NCI-H2227 (cell line): ENCODE measurements around the gene PTPRM.

Experiments used
- DNase-seq: peaks from one replicate; lab custom pipeline; 2025; ENCODE audit not compliant: unreplicated experiment; lab: John Stamatoyannopoulos, UW

The PTPRM gene

DNA sequence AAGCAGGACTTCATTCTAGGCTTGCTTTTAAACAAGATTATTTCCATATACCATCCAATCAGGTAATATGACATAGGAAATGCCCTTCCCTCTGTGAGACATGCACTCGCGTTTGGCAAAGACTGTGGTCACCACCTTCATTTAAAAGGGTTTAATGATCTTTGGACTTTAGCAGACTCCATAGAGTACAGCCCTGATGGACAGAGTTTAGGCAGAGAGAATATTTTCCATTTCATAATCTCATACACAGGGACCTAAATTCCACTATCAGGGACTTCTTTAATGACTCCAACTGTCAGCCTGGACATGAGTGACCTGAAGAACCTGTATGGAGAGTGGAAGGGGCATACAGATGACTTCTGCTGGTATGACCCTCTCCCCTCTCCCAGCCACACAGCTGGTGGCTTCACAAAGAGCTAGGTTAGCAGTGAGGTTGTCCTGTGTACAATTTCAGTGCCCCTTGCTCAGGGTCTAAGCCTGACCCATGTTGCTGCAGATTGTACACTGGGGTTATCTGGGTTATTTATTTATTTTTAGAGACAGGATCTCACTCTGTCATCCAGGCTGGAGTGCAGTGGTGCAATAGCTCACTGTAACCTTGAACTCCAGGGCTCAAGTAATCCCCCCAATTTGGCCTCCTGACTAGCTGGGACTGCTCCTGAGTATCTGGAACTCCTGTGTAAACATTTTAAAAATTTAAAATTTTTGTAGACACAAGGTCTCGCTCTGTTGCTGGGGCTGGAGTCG lies 59.2 kb downstream of the PTPRM start:
- no peak for DNase-seq

DNA sequence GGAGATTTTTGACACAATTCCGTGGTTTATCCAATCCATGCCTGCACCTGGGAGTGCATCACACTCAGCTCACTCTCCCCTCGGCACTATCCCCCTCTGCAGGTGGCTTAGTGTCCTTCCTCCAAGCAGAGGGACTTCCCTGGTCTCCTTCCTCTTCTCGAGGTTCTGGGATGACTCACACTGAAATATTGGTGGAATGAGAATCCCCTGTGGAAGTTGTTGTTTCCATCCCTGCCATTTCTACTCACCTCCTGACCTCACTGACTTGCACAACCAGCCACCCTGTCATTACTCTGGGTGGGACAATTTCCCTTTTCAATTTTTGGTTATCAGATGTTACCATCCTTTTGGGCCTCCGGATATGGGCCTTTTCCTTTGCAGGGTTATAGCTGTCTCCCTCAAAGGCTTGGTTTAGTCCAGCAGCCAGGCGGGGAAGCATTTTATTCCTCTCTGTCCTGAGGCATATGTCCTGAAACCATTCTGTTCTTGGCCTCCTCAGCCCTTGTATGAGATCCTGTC lies 59.9 kb downstream of the PTPRM start:
- no peak for DNase-seq

DNA sequence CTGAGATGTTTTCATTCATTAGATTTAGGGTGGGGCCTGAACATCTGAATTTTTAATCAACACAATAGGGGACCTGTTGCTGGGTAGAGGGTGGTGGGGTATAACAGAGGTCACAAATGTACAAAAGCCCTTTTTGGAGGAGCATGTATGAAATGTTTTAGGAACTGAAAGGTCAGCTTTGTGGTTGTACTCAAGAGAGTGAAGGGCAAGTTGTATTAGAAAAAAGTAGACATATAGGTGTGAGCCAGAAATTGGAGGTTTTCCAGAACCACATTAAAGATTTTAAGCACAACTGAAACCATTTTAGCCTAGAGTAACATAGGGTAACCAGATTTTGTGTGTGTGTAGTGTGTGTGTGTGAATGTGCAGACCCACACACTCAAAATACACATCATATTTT lies 62.3 kb downstream of the PTPRM start:
- no peak for DNase-seq

DNA sequence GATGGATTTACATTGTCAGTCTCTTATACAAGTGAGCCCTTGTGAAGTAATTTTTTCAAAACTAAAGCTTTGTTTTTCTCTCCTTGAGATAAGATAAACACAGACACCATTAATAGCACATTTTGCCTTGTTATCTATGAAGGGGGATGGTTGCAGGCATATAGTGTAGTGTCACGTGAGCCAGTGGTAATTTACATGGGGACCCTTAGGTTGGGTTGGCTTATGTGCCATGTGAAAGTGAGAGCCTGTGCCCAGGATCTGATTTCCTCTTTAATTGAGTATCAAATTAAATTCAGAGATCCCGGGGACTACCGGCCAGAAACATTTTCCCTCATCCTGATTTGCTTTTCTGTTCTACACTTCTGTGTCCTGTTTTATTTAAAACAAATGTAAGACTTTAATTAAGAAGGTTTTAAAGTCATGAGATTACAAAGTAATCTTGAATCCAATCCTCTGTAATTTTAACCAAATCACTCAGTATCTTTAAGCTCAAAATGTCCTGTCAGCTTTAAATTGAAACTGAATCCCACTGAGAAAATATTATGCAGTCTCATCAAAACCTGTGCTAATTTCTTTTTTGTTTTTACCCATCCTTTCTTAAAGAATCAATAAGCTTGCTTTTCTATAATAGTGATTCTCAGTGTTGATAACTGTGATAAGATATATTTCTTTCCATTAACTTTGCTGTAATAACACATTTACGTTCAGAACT lies 63.8 kb downstream of the PTPRM start:
- DNase-seq = no peak

DNA sequence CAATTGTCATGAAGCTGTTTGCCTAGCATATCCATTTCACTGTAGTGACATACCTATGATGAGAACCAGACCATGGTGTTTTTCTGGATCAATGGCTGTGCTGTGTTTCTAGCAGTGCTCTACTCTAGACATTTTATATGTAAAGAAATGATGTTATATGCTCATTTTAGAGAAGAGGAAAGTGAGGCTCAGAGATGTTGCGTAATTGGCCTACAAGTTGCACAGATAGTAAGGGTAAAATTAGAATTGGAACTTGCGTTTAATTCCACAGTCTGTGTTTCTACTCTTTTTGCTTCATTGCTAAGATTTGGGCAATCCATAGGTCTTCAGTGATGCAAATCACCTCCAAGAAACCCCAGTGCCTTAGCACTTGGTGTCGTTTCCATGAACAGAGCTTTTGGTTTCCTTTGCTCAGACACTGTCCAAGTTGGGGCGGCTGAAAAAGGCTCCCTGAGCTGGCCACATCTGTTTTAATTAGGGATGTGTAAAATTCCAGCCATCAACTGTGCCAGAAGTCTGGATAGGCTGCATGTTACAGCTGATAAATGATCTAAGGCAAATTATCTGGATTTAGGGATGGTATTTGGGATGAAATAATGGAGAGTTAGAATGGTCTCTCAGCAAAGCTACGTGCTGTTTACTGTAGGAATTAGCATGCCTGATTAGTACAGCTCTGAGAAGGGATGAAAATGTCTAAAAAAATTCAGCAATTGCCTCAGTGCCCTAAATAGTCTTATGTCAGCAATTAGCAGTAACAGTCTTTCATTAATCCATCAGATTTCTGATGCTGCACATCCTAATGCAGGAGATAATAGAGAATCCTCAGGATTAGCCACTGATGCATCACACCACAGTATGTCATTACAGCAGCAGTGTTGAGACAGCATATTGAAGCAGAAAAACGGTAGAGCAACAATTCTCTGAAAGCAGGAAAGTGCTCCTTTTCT lies 65.3 kb downstream of the PTPRM start:
- no peak for DNase-seq

DNA sequence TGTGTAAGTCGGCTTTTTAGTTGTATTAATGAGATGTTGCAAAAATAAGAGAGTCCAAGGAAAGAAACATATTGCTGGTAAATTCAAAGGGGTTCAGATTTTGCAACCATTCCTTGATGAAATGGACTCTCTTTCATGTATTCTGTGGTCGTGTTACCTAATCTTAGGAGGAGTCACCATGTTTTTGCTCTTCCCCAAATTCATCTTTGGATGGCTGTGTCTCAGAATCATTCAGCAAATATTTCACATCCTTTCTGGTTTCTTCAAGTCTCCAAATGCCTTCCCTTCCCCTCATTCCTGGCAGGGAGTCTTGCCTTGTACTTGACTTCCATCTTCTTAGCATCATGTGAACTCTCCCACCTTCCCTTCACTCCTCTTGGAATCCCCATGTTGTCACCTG lies 66.1 kb downstream of the PTPRM start:
- DNase-seq = no peak

DNA sequence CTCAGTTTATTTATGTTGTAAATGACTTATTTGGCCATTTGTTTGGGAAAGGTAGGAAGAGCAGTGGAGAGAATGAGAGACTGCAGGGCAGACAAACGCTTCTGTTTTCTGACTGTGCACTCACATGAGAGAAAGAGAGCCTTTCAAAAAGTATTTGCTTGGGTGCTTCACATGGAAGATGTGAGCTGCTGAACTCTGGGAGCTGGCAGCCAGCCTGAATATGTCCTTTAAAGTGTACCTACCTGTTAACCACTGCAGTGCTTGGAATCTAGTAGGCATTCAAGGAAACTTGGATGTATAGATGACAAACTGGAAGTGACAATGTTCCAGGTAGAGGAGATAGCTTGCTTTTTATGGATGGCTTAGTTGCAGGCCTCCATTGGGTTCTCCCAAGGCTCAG lies 68.8 kb downstream of the PTPRM start:
- no peak for DNase-seq

DNA sequence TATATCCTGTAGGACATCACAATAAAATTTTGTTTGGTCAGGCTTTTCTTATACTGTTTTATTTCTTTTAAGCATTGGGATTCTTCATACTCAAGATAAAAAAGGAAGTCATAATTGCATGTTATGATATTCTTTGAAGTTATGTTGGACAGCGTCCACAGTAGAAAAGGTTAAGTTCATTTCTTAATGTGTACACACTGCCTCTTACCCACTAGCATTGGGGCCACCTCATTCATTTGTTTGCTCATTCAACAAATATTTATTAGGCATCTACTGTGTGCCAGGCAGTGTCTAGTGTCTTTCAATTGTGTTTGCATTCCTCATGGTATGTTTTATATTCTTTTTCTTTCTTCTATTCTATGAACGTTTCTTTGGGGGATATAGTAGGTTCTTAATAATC lies 70.2 kb downstream of the PTPRM start:
- DNase-seq = no peak

DNA sequence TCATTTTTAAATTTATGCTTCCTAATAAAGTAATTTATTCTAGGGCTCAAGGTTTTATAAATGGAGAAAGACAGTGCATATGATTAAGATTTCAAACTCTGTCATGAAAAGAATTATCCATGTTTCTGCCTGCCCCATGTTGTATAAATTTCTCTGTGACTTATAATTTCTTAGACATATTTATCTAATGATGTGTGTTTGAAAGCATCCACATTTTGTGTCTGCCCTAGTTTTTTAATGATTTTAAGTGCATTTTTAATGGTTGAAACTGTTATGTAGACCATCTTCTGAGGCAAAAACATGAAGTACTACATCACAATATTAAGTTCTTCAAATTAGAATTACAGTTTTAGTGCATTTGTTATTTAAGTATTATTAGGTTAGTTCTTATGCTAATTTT lies 71.2 kb downstream of the PTPRM start:
- DNase-seq = no peak

DNA sequence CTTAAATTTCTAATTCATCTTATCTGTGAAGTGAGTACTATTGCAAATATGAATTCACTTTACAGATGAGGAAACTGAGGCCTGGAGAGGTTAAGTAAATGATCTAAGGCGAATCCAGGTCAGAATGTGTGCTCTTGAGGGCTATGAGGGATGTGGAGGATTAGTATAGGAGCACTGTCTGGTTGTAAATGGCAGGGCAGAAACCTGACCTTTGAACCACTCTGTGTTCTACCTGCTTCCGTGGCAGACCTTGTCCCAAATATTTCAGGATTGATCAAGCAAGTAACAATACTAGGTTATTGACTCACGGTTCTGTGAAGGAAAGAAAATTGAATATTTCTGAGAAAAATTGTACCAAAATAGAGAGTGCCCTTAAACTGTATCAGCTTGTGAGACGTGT lies 74.7 kb downstream of the PTPRM start:
- no peak for DNase-seq

DNA sequence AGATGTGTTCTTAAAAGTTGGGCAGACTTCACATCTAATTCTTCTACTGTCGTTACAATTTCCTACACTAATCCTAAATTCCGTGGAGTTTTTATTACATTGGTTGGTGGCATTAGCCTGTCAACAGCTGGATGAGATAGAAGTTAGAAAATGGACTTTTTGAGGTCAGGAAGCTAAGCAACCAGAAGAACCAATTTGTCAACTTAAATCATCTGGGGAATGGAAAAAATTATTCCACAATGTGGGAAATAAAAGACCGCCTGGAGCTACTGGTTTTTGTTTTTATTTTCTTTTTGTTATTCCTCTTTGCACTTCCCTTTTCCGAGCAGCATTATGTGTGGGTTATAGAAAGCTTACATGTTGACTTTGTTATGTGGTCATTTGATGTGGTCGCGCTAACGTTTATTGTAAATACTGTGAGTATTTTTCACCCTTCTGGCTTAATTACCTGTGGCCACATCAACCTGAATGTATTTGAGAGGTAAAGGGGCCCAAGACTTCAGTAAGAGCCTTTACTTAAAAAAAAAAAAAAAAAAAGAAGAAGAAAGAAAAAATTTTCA lies 75.3 kb downstream of the PTPRM start:
- DNase-seq = no peak

DNA sequence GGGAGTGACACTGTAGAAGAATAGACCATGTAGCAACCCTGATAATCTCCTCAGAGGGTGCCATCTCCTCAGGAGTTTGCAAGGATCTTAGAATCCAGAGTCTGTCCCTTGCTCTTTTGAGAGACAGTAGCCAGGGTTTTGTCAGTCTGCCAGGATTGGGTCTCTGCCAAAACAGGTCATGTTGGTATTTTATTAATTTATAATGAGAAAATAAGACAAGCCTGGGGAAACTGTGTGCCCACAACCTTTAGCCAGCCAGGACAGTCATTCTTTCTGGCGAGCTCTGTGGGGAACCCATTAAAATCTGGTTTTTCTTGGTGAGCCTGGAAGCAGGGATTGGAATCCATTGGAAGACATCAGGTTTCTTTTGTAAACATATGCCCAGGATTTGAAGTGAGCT lies 78.6 kb downstream of the PTPRM start:
- DNase-seq = no peak

DNA sequence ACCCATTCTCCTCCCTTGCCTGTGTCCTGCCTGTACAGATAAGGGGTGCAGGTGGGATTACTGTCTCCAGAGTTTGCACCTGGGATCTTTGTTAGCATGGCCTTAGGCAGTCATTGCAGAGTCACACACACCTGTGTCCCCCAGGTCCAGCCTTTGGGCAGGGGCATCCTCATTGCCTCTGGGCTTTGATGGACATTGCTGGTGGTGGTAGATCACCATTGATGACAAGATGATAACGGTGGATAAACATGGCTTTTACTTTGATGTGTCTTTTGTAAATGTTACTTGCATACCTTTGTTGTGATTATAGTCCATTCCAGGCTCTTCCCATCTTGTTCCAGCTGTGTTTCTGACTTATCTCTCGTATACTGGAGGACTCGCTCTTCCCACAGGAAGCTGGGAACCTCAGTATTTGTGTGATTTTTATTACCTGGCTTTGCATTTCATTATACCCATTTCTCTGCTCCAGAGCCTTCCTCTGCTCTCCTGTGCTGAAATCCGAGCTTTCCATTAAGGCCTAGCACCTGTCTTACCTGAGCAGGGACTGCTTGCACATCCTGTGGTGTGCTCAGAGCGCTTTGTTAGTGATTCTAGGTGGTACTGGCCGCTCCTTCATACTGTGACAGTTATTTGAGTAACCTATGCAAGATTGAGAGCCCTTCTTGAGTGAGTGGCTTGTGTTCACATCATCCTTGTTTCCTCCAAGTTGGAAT lies 79.2 kb downstream of the PTPRM start:
- no peak for DNase-seq

DNA sequence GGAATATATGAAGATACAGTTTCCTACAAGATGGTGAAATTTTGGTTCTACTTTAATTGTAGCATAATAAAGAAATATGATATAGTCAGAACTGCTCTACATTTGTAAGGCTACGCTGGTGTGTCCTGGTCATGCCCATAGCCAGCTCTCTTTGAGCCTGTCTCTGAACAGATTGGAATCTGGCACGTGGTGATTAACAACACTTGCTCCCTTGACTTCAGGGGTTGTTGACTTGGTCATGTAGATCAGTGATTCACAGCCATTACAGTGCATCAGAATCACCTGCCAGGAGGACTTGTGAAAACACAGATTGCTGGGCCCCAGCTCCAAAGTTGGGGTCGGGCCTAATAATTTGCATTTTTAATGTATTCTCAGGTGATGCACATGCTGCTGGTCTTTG lies 80.4 kb downstream of the PTPRM start:
- DNase-seq = no peak

DNA sequence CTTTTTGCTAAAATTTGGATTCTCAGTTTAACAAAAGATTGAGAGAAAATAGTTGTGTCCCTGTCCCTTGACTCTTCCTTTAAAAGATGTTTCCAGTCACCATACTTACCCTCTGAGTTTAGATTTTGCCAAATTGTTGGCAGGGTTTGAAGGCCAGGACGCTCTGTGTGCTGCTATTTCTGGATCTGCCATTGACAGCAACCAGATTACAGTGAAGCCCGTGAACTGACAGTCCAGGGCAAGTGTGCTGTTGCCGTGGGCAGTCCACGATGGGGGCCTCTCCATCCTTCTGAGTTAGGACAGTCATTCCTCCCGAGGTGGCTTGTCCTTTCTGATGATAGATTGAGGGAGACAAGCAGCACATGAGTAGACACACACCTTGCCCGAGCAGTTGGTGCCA lies 89.9 kb downstream of the PTPRM start:
- no peak for DNase-seq

DNA sequence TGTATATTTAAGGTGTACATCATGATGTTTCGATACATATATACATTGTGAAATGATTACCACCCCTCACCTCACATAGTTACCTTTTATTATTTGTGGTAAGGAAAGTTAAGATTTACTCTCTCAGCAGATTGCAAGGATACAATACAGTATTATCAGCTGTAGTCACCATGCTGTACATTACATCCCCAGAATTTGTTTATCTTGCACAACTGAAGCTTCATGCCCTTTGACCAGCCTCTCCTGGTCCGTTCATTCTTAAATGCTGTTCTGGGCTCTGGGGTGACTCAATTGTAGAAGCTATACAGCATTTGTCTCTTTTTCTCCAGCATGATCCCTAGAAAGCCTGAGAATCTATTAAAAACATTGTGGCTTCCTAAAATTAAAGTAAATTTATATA lies 90.8 kb downstream of the PTPRM start:
- DNase-seq = no peak

DNA sequence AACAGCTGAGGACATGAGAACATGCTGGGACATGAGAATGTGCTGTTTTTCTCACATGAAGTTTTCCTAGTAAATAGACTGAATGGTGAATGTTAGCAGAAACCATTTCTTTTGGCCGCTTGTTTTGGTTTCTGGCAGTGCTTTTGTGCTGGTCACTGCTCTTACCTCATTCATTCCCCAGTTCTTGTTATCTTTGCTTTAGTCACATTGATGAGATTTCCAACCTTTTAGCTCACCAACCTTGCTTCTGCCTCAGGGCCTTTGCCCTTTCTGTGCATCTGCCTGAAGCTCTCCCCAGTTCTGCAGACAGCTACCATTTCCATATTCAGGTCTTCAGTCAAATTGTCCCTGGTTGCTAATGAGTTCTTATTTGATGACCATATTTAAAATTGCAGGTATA lies 91.6 kb downstream of the PTPRM start:
- no peak for DNase-seq

DNA sequence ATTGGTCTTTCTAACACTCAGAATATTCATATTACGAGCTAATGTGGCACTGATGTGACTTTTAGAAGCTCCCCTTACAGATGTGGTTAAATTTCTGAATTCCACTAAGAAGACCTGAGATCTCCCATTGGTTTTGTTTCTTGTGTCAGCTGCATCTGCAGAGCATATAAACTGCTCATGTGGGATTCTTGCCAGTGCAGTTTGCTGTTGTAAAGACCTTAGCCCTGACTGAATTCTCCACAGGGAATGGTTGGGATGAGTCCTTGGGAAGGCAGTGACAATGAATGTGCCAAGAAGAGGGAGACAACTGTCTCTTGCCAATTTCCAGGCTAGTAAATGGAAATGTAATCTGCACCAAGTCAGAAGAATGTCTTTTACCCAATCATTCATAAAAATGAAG lies 94.1 kb downstream of the PTPRM start:
- DNase-seq = no peak

DNA sequence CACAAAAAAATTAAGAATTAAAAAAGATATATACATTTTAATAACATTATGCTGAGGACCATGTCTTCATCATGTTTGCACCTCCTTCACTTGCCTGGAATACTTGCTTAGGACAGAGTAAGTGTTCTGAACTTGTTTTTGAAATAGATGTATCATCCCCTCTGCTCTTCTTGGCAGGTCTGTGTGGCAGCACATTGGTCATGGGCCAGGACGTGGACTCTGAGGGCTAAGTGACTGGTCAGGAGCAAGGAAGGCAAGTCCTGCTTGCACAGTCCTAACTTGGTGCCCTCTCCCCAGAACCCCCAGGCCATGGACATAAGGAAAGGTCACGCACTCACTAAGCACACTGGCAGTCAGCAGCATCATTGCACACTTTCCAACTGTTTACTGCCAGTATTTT lies 95.8 kb downstream of the PTPRM start:
- DNase-seq = no peak
